HG02970 (cell line): Measurements from ENCODE around the gene COL27A1.

Source experiments
- ATAC-seq: cut with Tn5 transposase; IDR thresholded peaks from one replicate; pipeline ENCODE4 v1.9.1; 2021; ENCODE audit warnings: mild to moderate bottlenecking, moderate library complexity, moderate number of reproducible peaks; ENCODE audit not compliant: unreplicated experiment, low FRiP score

The COL27A1 gene

DNA sequence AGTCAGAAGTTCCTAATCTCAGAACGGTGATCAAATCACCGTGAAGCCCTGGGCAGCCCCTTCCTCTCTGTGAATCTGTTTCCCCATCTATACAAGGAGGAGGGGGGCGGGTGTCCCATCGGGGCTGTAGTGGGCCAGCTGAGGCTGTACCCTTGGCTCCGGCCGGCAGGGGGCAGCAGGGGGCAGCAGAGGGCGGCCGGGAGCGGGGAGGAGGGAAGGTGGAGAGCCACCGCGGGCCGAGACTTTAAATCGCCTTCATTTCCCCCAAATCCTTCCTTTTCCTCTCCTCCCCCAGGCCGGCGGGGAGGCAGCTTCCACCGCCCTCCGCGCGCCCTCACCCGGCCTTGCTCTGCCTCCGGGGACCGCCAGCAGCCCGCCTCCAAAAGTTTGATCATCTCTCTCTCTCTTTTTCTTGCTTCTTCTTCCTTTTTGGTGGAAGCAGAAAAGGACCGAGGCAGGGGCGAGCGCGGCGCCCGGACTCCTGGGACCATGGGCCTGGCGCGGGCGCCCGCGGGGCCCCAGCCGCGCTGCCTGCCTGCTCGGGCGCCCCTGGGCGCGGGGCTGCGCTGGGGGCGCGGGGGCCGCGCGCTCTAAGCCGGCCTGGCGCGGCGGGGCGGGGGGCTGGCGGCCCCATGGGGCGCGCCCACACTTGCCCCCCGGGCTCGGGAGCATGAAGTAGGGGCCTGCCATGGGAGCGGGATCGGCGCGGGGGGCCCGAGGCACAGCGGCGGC lies at the start of gene COL27A1:
Gene COL27A1, plus strand, starts transcription at position 275 of the 732 bp plus-strand sequence. Its CDS starts 414 bp downstream, at position 689.
- peak; percentile 74 for ATAC-seq

DNA sequence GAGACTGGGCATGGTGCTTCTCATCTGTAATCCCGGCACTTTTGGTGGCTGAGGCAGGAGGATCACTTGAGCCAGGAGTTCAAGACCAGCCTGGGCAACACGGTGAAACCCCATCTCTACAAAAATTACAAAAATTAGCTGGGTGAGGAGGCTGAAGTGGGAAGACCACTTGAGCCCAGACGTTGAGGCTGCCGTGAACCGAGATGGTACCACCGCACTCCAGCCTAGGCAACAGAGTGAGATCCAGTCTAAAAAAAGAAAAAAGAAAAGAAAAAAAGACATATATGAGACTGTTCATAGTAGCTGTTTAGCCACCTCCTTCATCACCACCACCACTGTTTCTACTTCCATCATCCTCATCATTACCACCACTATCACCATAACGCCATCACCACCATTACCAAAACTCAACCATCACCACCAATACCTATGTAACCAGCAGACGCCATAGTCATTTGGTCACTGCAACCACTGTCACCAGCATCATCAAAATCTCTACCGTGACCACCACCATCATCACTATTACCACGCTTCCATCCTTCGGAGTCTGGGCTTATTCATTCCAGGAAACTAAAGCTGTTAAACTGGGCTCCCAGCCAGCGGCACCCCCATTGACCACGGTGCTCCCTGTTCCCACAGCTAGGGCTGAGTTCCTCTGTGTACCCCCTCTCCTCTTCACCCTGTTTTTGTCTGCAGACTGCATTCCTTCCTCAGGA lies 47.9 kb upstream of the COL27A1 start:
- ATAC-seq = no peak

DNA sequence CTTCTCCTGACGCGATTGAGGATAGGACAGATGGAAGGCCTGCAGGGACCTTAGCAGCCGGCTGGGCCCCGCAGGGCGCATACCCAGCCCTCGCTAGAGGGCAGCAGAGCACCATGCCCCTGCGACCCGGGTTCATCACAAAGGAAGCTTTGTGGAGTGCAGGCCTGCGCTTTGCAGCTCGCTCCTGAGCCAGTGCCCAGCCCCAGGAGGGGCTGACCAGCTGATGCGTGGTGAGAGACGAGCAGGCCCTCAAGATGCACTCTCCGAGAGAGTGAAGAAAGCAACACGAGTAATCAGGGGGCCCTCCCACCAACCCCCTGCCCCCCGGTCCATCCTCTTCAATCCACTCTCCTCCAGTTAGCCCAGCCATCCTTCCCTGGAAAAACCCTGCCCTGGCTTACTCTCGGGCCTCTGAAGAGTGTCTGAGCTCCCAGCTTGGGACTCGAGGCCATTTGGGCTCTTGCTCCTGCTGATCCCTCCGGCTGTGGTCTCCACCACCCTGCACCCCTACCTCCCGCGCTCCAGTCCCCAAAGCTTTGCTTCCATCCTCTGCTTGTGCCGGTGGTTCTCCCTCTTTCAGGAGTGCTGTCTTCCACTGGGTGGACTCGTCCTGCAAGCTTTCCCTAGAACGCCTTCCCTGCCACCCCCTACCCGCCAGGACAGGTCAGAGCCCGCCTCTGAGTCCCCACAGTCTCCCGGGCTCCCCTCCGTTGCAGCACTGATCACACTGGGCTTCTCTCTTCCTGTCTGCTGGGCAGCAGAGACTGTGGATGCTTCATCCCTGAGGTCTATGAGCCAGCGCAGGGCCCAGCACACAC lies 47.1 kb upstream of the COL27A1 start:
- ATAC-seq = no peak

DNA sequence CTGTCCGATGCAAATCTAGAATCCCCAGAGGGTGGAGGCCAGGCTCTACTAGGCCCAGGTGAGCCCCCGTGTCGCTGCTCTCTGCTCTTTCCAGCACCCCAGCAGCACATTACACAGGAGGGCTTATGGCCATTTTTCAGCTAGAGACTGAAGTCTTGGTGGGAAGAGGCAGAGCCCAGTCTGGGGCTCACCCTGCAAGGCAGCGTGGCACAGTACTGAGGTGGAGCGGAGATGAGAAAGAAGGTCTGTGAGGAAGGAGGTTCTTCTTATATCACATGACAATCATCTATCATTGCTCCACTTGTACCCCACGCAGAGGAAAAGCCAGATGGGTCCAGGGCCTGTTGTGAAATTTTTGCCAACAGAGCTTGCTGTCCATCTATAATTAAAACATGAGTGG lies 46.2 kb upstream of the COL27A1 start:
- ATAC-seq = no peak

DNA sequence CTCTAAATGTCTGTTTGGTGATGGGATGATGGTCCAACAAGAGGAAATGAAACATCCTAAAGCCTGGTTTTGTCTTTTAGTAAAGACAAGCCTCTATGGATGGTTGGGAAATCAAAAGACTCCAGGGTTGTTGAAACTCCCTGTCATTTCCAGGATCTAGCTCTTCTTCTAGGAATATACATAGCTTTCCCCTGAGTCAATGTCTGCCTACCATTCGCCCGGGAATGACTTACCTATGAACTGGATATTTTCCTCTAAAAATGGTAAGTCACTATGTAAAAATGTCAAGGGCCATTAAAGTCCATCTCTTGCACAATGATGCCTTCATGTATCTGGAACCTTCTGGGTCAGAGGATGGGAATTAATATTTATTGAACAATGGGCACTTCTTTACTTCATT lies 45.2 kb upstream of the COL27A1 start:
- no peak for ATAC-seq

DNA sequence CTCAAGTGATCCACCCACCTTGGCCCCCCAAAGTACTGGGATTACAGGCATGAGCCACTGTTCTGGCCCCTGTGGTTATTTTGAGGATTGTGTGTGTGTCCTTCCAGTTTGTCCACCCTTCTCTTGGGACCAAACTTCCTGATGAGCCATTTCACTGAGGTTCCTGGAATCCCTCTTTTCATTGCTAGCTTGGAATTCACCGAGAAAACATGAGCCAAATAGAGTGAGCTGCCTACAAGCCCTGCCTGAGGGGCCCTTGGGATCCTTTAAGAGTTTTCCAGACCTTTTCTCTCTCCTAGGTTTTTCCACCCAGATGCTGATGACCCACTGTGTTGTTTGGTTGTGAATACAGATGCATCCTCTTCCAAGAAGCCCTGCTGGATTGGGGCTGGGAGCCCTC lies 43.0 kb upstream of the COL27A1 start:
- no peak for ATAC-seq

DNA sequence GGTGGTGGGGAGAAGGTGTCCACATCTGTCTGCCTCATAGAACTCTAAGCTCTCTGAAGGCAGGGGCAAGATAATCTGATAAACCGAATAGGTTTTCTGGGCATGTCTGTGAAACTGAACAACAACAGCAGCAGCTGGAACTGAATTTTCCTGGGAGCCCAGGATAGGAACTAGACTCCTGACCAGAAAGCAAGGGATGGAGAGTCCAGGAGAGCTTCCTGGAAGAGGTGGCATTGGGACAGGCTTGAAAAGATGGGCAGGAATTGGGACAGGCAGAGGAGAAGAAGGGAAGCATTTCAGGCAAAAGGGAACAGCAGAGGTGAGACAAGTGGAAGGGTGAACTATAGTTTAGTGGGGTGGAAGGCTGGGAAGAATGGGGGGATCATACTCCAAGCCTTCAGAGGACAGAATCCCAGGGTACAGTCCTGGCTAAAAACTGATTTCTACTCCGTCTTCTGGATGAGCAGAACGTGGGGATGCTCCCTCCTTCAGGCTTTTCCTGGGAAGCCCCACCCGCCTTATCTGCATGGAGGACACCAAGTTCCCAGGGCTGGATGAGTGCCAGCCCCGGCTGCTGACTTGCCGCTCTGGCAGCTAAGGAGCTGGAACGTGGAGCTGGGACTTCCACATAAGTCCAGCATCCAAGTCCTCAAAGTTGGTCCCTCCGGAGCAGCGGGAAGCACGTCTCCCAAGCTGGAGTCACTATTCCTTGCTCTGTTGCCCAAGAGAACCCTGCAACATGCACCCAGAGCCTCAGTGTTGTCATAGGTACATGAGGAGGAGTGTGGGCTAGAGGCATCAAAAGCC lies 42.4 kb upstream of the COL27A1 start:
- ATAC-seq = no peak

DNA sequence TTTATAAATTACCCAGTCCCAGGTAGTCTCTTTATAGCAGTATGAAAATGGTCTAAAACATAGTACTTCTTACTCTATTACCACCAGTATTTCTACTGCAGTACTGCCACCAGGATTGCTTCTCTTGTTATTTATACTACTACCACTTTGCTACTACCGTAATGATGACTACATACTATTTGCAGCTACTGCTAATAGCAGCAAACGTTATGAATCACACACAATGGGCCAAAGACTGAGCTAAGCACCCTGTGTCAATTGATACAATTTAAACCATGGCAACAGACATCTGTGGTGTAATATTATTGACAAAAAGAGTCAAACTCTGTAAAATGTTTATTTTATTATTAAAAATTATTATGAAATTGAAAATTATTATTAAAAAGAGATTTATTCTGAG lies 41.0 kb upstream of the COL27A1 start:
- no peak for ATAC-seq

DNA sequence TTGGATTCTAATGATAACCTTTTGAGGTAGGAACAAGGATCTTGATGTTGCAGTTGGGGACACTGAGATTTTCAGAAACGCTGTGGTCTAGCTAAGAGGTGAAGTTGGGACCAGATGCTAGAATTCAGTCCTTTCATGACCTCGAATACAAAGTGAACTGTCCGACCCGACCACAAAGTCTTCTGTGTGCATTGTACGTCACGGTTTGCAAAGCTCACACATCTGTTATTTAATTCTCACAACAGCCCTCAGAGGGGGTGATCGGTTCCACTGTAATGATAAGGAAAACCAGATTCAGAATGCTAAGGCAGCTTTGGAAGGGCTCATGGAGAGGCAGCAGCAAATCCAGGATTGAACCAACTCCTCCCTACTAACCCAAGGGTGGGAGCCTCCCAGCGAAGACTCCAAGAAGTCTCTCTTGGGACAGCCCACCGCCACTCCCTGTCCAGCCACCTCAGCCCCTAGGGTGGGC lies 39.6 kb upstream of the COL27A1 start:
- no peak for ATAC-seq

DNA sequence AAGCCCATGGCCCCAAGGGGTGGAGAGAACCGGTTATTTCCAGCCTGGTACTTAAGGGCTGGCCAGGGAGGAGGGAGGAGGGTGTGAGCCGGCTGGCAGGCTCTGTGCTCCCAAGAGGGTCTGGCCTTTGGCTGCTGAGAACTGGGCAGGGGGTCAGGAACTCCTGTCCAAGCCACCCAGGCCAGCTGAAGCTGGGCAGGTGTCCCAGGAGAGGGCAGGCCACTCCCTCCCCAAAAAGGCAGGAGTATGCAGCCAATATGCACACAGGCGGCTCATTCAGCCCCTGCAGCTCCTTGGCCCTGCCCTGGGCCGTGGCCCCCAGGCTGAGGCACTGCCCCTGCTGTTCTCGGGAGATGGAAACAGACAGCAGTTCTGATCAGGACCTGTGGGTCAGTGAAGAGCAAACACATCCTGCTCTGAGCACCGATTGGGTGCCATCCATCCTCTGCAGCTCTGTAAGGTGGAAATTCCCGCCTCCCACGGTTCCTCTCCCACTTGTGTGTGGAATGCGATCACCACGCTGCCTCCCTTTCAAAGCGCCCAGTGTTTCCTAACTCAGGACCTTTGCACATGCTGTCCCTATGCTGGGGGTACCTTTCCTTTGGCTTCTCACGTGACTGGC lies 39.1 kb upstream of the COL27A1 start:
- ATAC-seq = no peak

DNA sequence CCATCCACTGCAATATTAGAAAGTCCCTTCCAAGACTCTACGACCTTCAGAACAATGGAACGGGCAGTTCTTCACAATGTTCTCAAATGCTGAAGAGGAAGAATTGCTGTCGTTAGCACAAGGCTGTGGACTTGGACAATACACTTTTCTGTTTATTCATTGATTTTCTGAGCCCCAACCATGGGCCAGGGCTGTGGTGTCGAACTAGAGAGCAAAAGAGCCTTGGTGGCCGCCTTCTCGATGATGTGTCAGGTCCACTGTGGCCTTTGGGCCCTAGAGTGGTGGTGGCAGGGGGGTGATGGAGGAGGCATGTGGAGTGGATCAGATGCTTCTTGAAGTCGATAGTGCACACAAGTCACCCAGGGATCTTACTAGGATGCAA lies 37.7 kb upstream of the COL27A1 start:
- no peak for ATAC-seq

DNA sequence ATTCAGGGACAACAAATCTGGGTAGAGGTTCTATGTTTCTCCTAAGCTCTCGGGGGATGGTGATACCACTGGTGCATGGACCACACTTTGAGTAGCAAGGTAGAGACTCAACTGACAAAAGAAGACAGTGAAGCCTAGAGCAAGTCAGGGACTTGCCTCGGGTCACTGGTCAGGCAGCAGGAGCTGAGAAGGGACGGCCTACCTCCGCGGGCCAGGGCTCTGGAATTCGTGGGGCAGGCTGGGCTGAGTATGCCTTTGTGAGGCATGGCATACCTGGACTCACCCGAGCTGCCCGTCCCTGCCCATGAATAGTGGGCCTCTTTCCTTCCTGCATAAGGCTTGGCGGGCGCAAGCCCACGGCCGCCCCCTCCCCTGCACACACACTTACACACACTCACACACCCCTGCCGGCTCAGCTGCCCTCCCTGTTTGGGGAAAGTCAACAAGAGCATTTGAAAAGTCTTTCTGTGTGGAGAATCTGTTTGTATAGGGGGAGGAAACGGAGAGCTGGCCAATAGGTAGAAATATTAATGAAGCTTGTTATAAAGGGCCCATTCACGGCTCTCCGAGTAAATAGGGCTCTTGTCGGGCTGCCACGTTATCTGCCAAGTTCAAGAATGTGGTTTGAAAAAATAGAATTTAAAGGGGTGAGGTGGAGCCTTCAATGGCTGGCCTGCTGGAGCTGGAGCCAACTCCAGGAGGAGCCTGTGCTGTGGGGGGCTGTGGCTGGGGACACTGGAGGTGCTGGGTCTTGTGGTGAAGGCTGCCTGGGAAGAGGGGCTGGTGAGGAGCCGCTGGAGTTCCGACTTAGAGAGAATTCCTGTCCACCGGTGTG lies 37.1 kb upstream of the COL27A1 start:
- no peak for ATAC-seq

DNA sequence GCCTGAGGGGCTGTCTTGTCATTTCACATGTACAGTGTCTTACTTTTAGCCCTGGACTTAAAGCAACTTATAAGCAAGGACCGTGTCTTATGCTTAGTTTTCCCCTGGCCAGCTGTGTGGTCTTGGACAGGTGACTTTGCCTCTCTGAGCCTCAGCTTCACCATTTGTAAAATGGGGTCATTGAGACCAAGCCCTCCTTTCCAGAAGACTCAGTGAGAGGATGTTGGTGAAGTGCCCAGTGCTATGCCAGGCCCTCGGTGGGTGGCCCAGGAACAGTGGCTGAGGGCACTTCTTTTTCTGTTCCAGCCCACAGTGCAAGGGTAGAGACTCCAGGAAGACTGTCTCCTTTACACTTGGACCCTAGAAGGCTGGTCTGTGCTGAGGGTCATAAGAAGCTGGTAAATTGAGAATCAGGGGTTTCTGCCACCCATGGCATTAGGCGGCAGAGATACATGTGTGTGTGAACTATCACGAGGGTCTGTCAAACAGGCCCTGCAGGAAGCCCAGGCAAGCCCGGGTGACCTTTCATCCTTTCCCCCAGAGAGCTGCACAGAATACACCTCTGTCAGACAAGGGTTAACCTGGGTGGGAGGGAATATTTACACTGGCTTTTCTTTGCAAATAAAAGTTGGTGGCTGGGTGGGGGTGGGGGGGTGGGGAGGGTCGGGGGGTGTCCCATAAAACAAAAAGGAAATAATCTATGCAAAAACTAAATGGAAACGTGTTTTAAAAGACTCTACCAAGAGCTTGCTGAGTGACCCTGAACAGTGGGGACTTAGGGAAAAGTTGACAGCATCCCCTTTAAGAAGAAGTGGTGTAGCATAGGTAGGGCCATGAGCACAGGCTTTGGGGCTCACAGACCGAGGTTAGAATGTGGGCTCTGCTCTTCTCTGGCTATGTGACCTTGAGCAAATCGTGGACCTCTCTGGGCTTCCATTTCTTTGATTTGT lies 35.8 kb upstream of the COL27A1 start:
- no peak for ATAC-seq

DNA sequence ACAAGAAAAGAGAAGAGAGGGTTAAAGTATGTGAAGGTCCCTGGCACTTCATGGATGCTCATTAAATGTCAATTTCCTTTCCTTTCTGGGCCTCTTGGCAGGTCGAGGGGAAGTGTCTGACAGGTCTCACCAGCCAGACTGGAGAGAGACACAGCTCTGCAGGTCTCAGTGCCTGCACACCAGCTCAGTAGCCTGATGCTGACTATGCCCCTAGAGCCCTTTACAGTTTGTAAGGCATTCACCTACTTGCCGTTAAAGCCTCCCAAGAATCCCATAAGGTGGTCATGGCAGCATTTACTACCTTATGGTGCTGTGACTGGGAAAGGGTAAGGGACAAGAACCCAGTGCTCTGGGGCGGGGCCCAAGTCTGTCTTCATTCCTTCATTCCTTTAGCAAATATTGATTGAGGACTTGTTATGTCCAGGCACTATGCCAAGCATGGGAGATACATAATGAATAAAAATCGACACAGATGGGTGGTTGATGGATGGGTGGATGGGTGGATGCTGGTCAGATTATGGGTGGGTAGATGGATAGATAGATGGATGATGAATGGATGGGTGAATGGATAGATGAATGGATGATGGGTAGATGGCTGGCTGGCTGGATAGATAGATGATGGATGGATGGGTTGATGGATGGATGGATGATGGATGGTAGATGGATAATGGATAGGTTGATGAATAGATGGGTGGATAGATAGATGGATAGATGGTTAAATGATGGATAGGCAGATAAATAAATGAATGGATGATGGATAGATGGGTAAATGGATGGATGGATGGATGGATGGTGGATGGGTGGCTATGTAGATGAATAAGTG lies 34.9 kb upstream of the COL27A1 start:
- no peak for ATAC-seq

DNA sequence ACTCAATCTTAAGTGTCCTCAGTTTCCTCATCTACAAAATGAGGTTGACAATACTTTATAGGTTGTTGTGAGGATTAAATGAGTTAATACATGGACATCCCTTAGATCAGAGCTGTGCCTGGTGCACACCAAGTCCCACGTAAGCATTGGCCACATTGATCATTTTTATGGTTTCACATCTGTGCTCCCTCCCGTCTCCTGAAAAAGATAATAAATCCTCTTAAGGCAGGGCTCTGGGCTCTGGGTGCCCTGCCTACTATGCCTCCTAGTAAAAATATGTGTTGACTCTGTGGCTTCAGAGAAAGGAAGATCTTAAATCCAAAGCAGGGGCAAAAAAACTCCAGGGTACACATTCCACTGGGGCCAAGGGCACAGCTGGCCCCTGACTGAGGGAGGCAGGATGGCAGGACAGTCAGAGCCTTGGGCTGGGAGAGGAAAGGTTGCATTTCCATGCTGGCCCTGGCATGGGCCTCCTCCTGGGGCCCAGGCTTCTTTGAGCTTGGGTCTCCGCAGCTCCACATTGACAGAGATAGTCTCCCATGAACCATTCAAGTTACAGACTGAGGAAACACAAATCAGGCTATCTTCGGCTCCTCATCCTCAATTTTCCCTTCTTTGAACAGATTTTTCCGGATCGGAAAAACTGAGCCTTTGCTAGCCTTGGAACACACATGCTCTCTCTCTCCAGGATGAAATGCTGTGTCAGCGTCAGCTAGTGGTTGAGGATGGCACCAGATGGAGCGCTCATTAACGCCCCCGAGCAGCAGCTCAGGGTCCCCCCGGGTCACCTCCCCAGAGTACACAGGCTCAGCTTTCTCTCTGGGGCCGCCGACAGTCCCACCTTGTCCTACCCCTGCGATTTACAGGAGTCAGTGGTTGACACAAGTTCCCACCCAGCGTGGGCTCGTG lies 33.9 kb upstream of the COL27A1 start:
- ATAC-seq = no peak
